ENCODE measurements around the gene DNAJB8. TPM values are rescaled to one million over a fixed set of nuclear protein-coding genes. Genes with fewer than 3 reads are reported as not detected.

The DNAJB8 gene
- total and polyA plus RNA-seq, 3 experiments from 2014 or later: not detected

GRCh38 chr3:128449111-128449638 is 17.5 kb downstream of the DNAJB8 start:
- peak overlapping the region in 1 of 7 donors; percentile 49 for H3K4me3 Mint-ChIP-seq
- peaks cover 0 to 6% (median 4%) of the 10 kb centered on the region in 5 donors for H3K9me3 Mint-ChIP-seq
- H3K36me3 Mint-ChIP-seq: peaks cover 0 to 8% (median 0%) of the 10 kb centered on the region in 3 donors
- Histone ChIP-seq H3K27me3 (ENCODE audit: insufficient read depth, low read length, poor library complexity, severe bottlenecking) (no peaks in the 10 kb centered on the region), H3K9me3 (ENCODE audit: low read length) (peaks cover 6% of the 10 kb centered on the region), H3K27ac (ENCODE audit: low read depth, low read length) (no peak overlapping the region), H3K36me3 (ENCODE audit: insufficient read depth, low read length) (no peaks in the 10 kb centered on the region), H3K4me3 (ENCODE audit: low read length) (no peak overlapping the region), H3K4me1 (ENCODE audit: insufficient read depth, low read length) (peaks cover 18% of the 10 kb centered on the region)
- ChIA-PET POLR2A (no interaction called here), CTCF (no interaction called here)
- H3K4me1 Mint-ChIP-seq: peaks cover 10 to 13% (median 13%) of the 10 kb centered on the region in 3 donors
- DNase-seq: no peak
- H3K27me3 Mint-ChIP-seq: peaks cover 6 to 15% of the 10 kb centered on the region in 2 donors
- no peak overlapping the region for H3K27ac Mint-ChIP-seq

GRCh38 chr3:128448491-128448890 is 18.2 kb downstream of the DNAJB8 start:
- H3K4me1 Mint-ChIP-seq: peaks cover 10 to 13% (median 11%) of the 10 kb centered on the region in 3 donors
- Histone ChIP-seq H3K9me3 (ENCODE audit: low read length) (peaks cover 6% of the 10 kb centered on the region), H3K36me3 (ENCODE audit: insufficient read depth, low read length) (no peaks in the 10 kb centered on the region), H3K27ac (ENCODE audit: low read depth, low read length) (no peak overlapping the region), H3K27me3 (ENCODE audit: insufficient read depth, low read length, poor library complexity, severe bottlenecking) (no peaks in the 10 kb centered on the region), H3K4me1 (ENCODE audit: insufficient read depth, low read length) (peaks cover 18% of the 10 kb centered on the region), H3K4me3 (ENCODE audit: low read length) (no peak overlapping the region)
- H3K27ac Mint-ChIP-seq: peak overlapping the region; percentile 3 to 89 (median 62)
- ChIA-PET CTCF (no interaction called here), POLR2A (no interaction called here)
- peak overlapping the region in 5 of 7 donors; percentile 17 to 89 (median 48) for H3K4me3 Mint-ChIP-seq
- peaks cover 6 to 11% of the 10 kb centered on the region in 2 donors for H3K27me3 Mint-ChIP-seq
- peaks cover 0 to 8% (median 0%) of the 10 kb centered on the region in 3 donors for H3K36me3 Mint-ChIP-seq
- H3K9me3 Mint-ChIP-seq: peaks cover 0 to 6% (median 4%) of the 10 kb centered on the region in 5 donors
- DNase-seq: peak in 2 of 5 donors; percentile 29 to 48

- peaks cover 0 to 6% (median 4%) of the 10 kb centered on the region in 5 donors for H3K9me3 Mint-ChIP-seq
- Histone ChIP-seq H3K4me3 (ENCODE audit: low read length) (no peak overlapping the region), H3K27me3 (ENCODE audit: insufficient read depth, low read length, poor library complexity, severe bottlenecking) (no peaks in the 10 kb centered on the region), H3K4me1 (ENCODE audit: insufficient read depth, low read length) (peaks cover 18% of the 10 kb centered on the region), H3K27ac (ENCODE audit: low read depth, low read length) (no peak overlapping the region), H3K36me3 (ENCODE audit: insufficient read depth, low read length) (no peaks in the 10 kb centered on the region), H3K9me3 (ENCODE audit: low read length) (peaks cover 6% of the 10 kb centered on the region)
- peaks cover 8 to 13% of the 10 kb centered on the region in 2 donors for H3K27me3 Mint-ChIP-seq
- H3K4me3 Mint-ChIP-seq: no peak overlapping the region
- peak overlapping the region in 2 of 8 donors; percentile 4 to 19 for H3K27ac Mint-ChIP-seq
- peaks cover 10 to 13% (median 11%) of the 10 kb centered on the region in 3 donors for H3K4me1 Mint-ChIP-seq
- H3K36me3 Mint-ChIP-seq: peaks cover 0 to 8% (median 0%) of the 10 kb centered on the region in 3 donors
- ChIA-PET POLR2A (no interaction called here), CTCF (no interaction called here)
- DNase-seq: no peak
Observed at GRCh38 chr3:128447561-128448013, 19.1 kb downstream of the DNAJB8 start.

GRCh38 chr3:128446821-128447220 is 19.9 kb downstream of the DNAJB8 start:
- no peak overlapping the region for H3K27ac ChIP-seq (ENCODE audit: low read depth, low read length)
- H3K36me3 Mint-ChIP-seq: peaks cover 0 to 8% (median 0%) of the 10 kb centered on the region in 3 donors
- DNase-seq: no peak
- H3K27me3 ChIP-seq (ENCODE audit: insufficient read depth, low read length, poor library complexity, severe bottlenecking): no peaks in the 10 kb centered on the region
- H3K4me1 ChIP-seq (ENCODE audit: insufficient read depth, low read length): peaks cover 18% of the 10 kb centered on the region
- no peak overlapping the region for H3K4me3 ChIP-seq (ENCODE audit: low read length)
- H3K27me3 Mint-ChIP-seq: peaks cover 8 to 12% of the 10 kb centered on the region in 2 donors
- H3K36me3 ChIP-seq (ENCODE audit: insufficient read depth, low read length): no peaks in the 10 kb centered on the region
- H3K4me1 Mint-ChIP-seq: peaks cover 10 to 13% (median 11%) of the 10 kb centered on the region in 3 donors
- ChIA-PET CTCF (no interaction called here), POLR2A (no interaction called here)
- H3K27ac Mint-ChIP-seq: no peak overlapping the region
- peaks cover 0 to 6% (median 4%) of the 10 kb centered on the region in 5 donors for H3K9me3 Mint-ChIP-seq
- H3K9me3 ChIP-seq (ENCODE audit: low read length): peaks cover 6% of the 10 kb centered on the region
- H3K4me3 Mint-ChIP-seq: no peak overlapping the region

GRCh38 chr3:128445357-128445756 is 21.3 kb downstream of the DNAJB8 start:
- peaks cover 0 to 8% (median 0%) of the 10 kb centered on the region in 3 donors for H3K36me3 Mint-ChIP-seq
- H3K4me3 Mint-ChIP-seq: no peak overlapping the region
- H3K36me3 ChIP-seq (ENCODE audit: insufficient read depth, low read length): no peaks in the 10 kb centered on the region
- ChIA-PET CTCF (no interaction called here), POLR2A (no interaction called here)
- H3K4me1 ChIP-seq (ENCODE audit: insufficient read depth, low read length): peaks cover 18% of the 10 kb centered on the region
- H3K27ac ChIP-seq (ENCODE audit: low read depth, low read length): no peak overlapping the region
- peaks cover 10 to 13% (median 11%) of the 10 kb centered on the region in 3 donors for H3K4me1 Mint-ChIP-seq
- H3K9me3 ChIP-seq (ENCODE audit: low read length): peaks cover 6% of the 10 kb centered on the region
- DNase-seq: no peak
- H3K4me3 ChIP-seq (ENCODE audit: low read length): no peak overlapping the region
- no peaks in the 10 kb centered on the region for H3K27me3 ChIP-seq (ENCODE audit: insufficient read depth, low read length, poor library complexity, severe bottlenecking)
- peaks cover 0 to 6% (median 4%) of the 10 kb centered on the region in 5 donors for H3K9me3 Mint-ChIP-seq
- H3K27ac Mint-ChIP-seq: peak overlapping the region in 1 of 8 donors; percentile 43
- peaks cover 4 to 13% of the 10 kb centered on the region in 2 donors for H3K27me3 Mint-ChIP-seq

GRCh38 chr3:128443771-128444170 is 22.9 kb downstream of the DNAJB8 start:
- POLR2A ChIA-PET: no interaction called here
- Histone ChIP-seq H3K4me3 (ENCODE audit: low read length) (no peak overlapping the region), H3K9me3 (ENCODE audit: low read length) (peaks cover 6% of the 10 kb centered on the region), H3K27me3 (ENCODE audit: insufficient read depth, low read length, poor library complexity, severe bottlenecking) (no peaks in the 10 kb centered on the region), H3K36me3 (ENCODE audit: insufficient read depth, low read length) (no peaks in the 10 kb centered on the region), H3K27ac (ENCODE audit: low read depth, low read length) (no peak overlapping the region), H3K4me1 (ENCODE audit: insufficient read depth, low read length) (peaks cover 13% of the 10 kb centered on the region)
- Mint-ChIP-seq H3K36me3 (peaks cover 0 to 5% (median 0%) of the 10 kb centered on the region in 3 donors), H3K9me3 (peaks cover 0 to 5% (median 4%) of the 10 kb centered on the region in 5 donors), H3K4me1 (peaks cover 6 to 9% (median 6%) of the 10 kb centered on the region in 3 donors), H3K4me3 (no peak overlapping the region), H3K27me3 (peaks cover 5 to 26% of the 10 kb centered on the region in 2 donors), H3K27ac (peak overlapping the region in 1 of 8 donors; percentile 27)
- no peak for DNase-seq
- CTCF ChIA-PET: no interaction called here

GRCh38 chr3:128442949-128443348 is 23.7 kb downstream of the DNAJB8 start:
- no peaks in the 10 kb centered on the region for H3K36me3 ChIP-seq (ENCODE audit: insufficient read depth, low read length)
- no peak overlapping the region for H3K4me3 ChIP-seq (ENCODE audit: low read length)
- no peaks in the 10 kb centered on the region for H3K27me3 ChIP-seq (ENCODE audit: insufficient read depth, low read length, poor library complexity, severe bottlenecking)
- no peak overlapping the region for H3K27ac ChIP-seq (ENCODE audit: low read depth, low read length)
- Mint-ChIP-seq H3K9me3 (peaks cover 0 to 1% (median 0%) of the 10 kb centered on the region in 5 donors), H3K27me3 (peaks cover 5 to 29% of the 10 kb centered on the region in 2 donors), H3K36me3 (no peaks in the 10 kb centered on the region), H3K27ac (peak overlapping the region in 1 of 8 donors; percentile 29), H3K4me3 (no peak overlapping the region), H3K4me1 (peaks cover 0 to 3% (median 0%) of the 10 kb centered on the region in 3 donors)
- ChIA-PET POLR2A (no interaction called here), CTCF (interaction anchor here (1.1 kb wide), 1 partner anchor 54 kb away, joined by 3 read pairs; no protein-coding TSS in a partner anchor)
- peaks cover 6% of the 10 kb centered on the region for H3K9me3 ChIP-seq (ENCODE audit: low read length)
- no peak for DNase-seq
- peaks cover 8% of the 10 kb centered on the region for H3K4me1 ChIP-seq (ENCODE audit: insufficient read depth, low read length)

GRCh38 chr3:128442070-128442469 is 24.6 kb downstream of the DNAJB8 start:
- DNase-seq: no peak
- H3K4me3 ChIP-seq (ENCODE audit: low read length): no peak overlapping the region
- H3K27ac ChIP-seq (ENCODE audit: low read depth, low read length): no peak overlapping the region
- ChIA-PET CTCF (interaction anchor here (0.9 to 1.1 kb wide), 2 partner anchors 9 to 55 kb away, joined by 3 read pairs; no protein-coding TSS in a partner anchor), POLR2A (no interaction called here)
- H3K9me3 Mint-ChIP-seq: peaks cover 0 to 1% (median 0%) of the 10 kb centered on the region in 5 donors
- H3K27me3 ChIP-seq (ENCODE audit: insufficient read depth, low read length, poor library complexity, severe bottlenecking): no peaks in the 10 kb centered on the region
- H3K4me1 ChIP-seq (ENCODE audit: insufficient read depth, low read length): no peaks in the 10 kb centered on the region
- no peaks in the 10 kb centered on the region for H3K9me3 ChIP-seq (ENCODE audit: low read length)
- H3K27me3 Mint-ChIP-seq: peaks cover 9 to 36% of the 10 kb centered on the region in 2 donors
- H3K27ac Mint-ChIP-seq: no peak overlapping the region
- no peaks in the 10 kb centered on the region for H3K36me3 Mint-ChIP-seq
- H3K4me1 Mint-ChIP-seq: no peaks in the 10 kb centered on the region
- no peaks in the 10 kb centered on the region for H3K36me3 ChIP-seq (ENCODE audit: insufficient read depth, low read length)
- no peak overlapping the region for H3K4me3 Mint-ChIP-seq

Measured in CD8-positive, alpha-beta memory T cell (primary cell).